Adrenal gland (tissue), 12 donors: Measurements from ENCODE around the gene AWAT1. TPM values are rescaled to one million over a fixed set of nuclear protein-coding genes. Genes with fewer than 3 reads are reported as not detected.
"Not testable (repeated sequence)": the region's sequence is repeated elsewhere in the genome, so short reads cannot be mapped to it uniquely, and the experiment has no call there.

ENCODE experiments used
- DNase-seq, 7 donors: peaks; one replicate each; pipeline ENCODE4 v3.0.0-alpha.2; 2019 to 2020
- H3K27ac ChIP-seq, 5 donors: fragments of 200-600 bp; sonication (generic) in 4 of 5; 1 replicate in 3 of 5; 2 replicates in 2 of 5; pipeline versions ENCODE4 v1.5.1 to v1.8.0; 2016 to 2020; ENCODE audit warnings: mild to moderate bottlenecking in 1 of 5
- H3K27me3 ChIP-seq: fragments of 200-600 bp; 2 replicates; pipeline ENCODE4 v1.8.0; 2021
- H3K36me3 ChIP-seq, 2 donors: fragments of 200-600 bp; replicated peaks in 1 of 2; 1 replicate in 1 of 2; 2 replicates in 1 of 2; pipeline versions ENCODE4 v1.5.1 to v1.8.0; 2018 to 2022
- H3K4me1 ChIP-seq, 2 donors: fragments of 200-600 bp; replicated peaks in 1 of 2; 1 replicate in 1 of 2; 2 replicates in 1 of 2; pipeline versions ENCODE4 v1.5.1 to v1.8.0; 2018 to 2021
- H3K4me3 ChIP-seq, 4 donors: fragments of 200-600 bp; sonication (generic) in 3 of 4; one replicate each; pipeline ENCODE4 v1.5.1; 2016 to 2018
- H3K9me3 ChIP-seq, 3 donors: fragments of 200-600 bp; sonication (generic) in 1 of 3; replicated peaks in 1 of 3; 1 replicate in 2 of 3; 2 replicates in 1 of 3; pipeline versions ENCODE4 v1.5.1 to v1.8.0; 2016 to 2021
- POLR2A ChIP-seq, 2 donors: fragments of 450-650 bp; IDR thresholded peaks; one replicate each; pipeline ENCODE4 v1.6.1; 2017; ENCODE audit warnings: antibody characterized with exemption in 2 of 2, mild to moderate bottlenecking in 2 of 2, moderate library complexity in 1 of 2
- WGBS, 4 donors: extraction: QIAGEN DNeasy Blood & Tissue Kit in 2 of 4; methylation state at CpG; one replicate each; pipeline versions ENCODE4 v1.1.5 to v1.1.7; 2013 to 2017; 5-methylcytosine and 5-hydroxymethylcytosine counted together
- intact Hi-C, 2 donors: fragments of 100-400 bp; cut with DNase I; formaldehyde crosslinking; loops; one replicate each; pipeline versions ENCODE4 v1.14.1 to v1.15.0; 2022 to 2023
- polyA plus RNA-seq, 3 donors: library from polyadenylated mRNA; stranded (reverse); fragments of 200-250 nt in 2 of 3; fragments of 350-450 nt in 1 of 3; fragmentation: Illumina TruSeq in 1 of 3; extraction: RNeasy Lipid Tissue Mini Kit (QIAGEN cat#74804) in 1 of 3; gene quantifications; one replicate each; pipeline ENCODE4 v1.2.3, GENCODE V29; 2013 to 2014
- total RNA-seq, 9 donors: library from RNA; depleted of rRNA in 4 of 9; stranded (reverse); fragments of >200 nt in 4 of 9; fragments of 120-200 nt in 1 of 9; fragmentation: NEBNext Ultra II Directional in 1 of 9; extraction: Animal tissue kit (Norgen Biotek cat#: 25700) in 1 of 9; gene quantifications; one replicate each; pipeline versions ENCODE4 v1.1.0 to v1.2.4, GENCODE V29; 2013 to 2023
- TF ChIP-seq, protein P1 (sequence below), 6 experiments: fragments of 450-650 bp in 4 of 6; fragments of 200-600 bp in 2 of 6; sonication (generic) in 1 of 6; IDR thresholded peaks; 1 replicate in 5 of 6; 2 replicates in 1 of 6; pipeline versions ENCODE4 v1.5.1 to v1.8.0; 2016 to 2021; ENCODE audit warnings: antibody characterized with exemption in 6 of 6, mild to moderate bottlenecking in 2 of 6, moderate library complexity in 1 of 6
- donor health status: healthy with polysubstance abuse.
- donor health status: Bipolar disorder and iron deficiency.
- donor health status: DM: yes; HTN: yes; CAD: no.
- donor health status: DM: no; HTN: no; CAD: no.
- donor health status: DM: no; HTN: no; CAD: no.
- donor health status: DM: yes; HTN: yes; CAD: no.

AWAT1 gene
- total and polyA plus RNA-seq, 12 donors = not detected

- Histone ChIP-seq H3K4me3 (no peak overlapping the region), H3K27me3 (peaks cover 13% of the 10 kb centered on the region), H3K9me3 (no peaks in the 10 kb centered on the region), H3K36me3 (no peaks in the 10 kb centered on the region), H3K4me1 (no peaks in the 10 kb centered on the region), H3K27ac (no peak overlapping the region)
- TF ChIP-seq POLR2A (IDR thresholded peaks at IDR 0.05) = no peak
- TF ChIP-seq, protein P1, sequence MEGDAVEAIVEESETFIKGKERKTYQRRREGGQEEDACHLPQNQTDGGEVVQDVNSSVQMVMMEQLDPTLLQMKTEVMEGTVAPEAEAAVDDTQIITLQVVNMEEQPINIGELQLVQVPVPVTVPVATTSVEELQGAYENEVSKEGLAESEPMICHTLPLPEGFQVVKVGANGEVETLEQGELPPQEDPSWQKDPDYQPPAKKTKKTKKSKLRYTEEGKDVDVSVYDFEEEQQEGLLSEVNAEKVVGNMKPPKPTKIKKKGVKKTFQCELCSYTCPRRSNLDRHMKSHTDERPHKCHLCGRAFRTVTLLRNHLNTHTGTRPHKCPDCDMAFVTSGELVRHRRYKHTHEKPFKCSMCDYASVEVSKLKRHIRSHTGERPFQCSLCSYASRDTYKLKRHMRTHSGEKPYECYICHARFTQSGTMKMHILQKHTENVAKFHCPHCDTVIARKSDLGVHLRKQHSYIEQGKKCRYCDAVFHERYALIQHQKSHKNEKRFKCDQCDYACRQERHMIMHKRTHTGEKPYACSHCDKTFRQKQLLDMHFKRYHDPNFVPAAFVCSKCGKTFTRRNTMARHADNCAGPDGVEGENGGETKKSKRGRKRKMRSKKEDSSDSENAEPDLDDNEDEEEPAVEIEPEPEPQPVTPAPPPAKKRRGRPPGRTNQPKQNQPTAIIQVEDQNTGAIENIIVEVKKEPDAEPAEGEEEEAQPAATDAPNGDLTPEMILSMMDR (IDR thresholded peaks at IDR 0.05) = no peak
- no peak for DNase-seq
- intact Hi-C loops = no loop called here
These were observed 26.0 kb upstream of the AWAT1 start for GRCh38 chrX:70208479-70208878.

- 49 to 61% (median 59%) methylated on average over 6 of the region's 6 CpGs for WGBS, 4 donors
- intact Hi-C loops, H3K4me1 ChIP-seq, H3K27ac ChIP-seq, H3K4me3 ChIP-seq, H3K36me3 ChIP-seq, DNase-seq, H3K9me3 ChIP-seq: not testable (repeated sequence)
- peaks cover 13% of the 10 kb centered on the region for H3K27me3 ChIP-seq
These were observed 24.9 kb upstream of the AWAT1 start for GRCh38 chrX:70209570-70209969.

DNA sequence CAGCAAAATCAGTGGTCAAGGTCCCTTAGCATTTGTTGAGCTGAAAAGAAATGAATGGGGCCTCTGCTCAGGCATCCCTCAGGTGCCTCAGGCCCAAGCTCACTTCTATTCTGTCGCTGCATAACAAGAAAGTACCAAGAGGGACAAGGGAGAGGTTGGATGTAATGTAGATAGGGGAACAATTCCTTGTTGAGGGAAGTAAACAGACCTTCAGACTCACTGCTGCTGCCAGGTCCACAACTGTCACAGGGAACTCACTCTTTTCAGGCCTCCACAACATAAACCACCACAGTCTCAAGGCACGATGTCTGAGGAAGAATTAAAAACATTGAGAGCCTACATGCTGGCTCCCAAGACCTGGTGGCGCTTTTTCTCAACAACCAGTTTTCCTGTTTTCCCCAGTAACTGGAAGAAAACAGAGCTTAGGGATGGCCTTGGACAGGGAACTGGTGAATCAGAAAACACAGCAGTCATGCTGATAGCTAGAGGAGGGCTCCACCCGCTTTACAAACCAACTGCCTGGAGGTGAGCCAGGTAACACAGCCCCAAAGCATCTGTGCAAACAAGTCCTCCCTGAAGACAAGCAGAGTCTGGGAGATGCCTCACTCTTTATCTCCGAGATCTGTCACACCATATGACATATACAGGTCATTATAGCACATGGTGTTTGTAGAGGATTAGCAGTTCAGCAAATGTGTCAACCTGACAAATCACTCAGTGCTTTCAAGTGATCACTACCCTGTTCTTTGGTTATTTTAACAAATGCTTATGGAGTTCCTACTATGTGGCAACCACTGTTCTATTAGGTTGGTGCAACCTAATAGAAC lies 14.3 kb upstream of the AWAT1 start:
- no peaks in the 10 kb centered on the region for H3K36me3 ChIP-seq
- 40 to 51% (median 48%) methylated on average over 4 to 5 of the region's 5 CpGs for WGBS, 4 donors
- no peaks in the 10 kb centered on the region for H3K4me1 ChIP-seq
- no peak overlapping the region for H3K4me3 ChIP-seq
- intact Hi-C loops = no loop called here
- TF ChIP-seq, protein P1 (IDR thresholded peaks at IDR 0.05) = no peak
- TF ChIP-seq POLR2A (IDR thresholded peaks at IDR 0.05) = no peak
- H3K27ac ChIP-seq = peak overlapping the region in 3 of 5 donors; percentile 20 to 59 (median 53)
- no peaks in the 10 kb centered on the region for H3K9me3 ChIP-seq
- H3K27me3 ChIP-seq = peaks cover 17% of the 10 kb centered on the region
- DNase-seq = peak; percentile 21 to 84 (median 71)

DNA sequence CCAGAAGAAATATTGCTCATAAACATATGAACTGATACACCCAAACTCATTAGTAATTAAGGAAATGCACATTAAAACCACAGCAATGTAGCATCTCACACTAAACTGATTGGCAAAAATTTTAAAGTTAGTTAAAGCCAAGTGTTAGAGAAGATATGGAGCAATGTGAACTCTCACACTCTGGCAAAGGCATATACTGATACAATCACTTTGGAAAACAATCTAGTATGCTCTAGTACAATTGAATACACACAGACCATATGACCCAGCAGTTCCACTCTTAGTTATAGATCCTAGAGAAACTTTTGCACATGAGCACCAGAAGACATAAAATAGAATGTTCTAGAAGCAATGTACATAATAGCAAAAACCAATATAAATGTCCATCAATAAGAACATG lies 8.4 kb upstream of the AWAT1 start:
- Histone ChIP-seq H3K4me1 (no peaks in the 10 kb centered on the region), H3K36me3 (no peaks in the 10 kb centered on the region), H3K27ac (no peak overlapping the region), H3K4me3 (no peak overlapping the region), H3K9me3 (no peaks in the 10 kb centered on the region), H3K27me3 (no peaks in the 10 kb centered on the region)
- no peak for DNase-seq
- intact Hi-C loops = no loop called here
- no peak for TF ChIP-seq POLR2A (IDR thresholded peaks at IDR 0.05)
- TF ChIP-seq, protein P1 (IDR thresholded peaks at IDR 0.05) = no peak

GRCh38 chrX:70226687-70227086 lies 7.8 kb upstream of the AWAT1 start:
- 72 to 93% (median 89%) methylated on average over 2 of the region's 2 CpGs for WGBS, 4 donors
- no peak for DNase-seq
- no peaks in the 10 kb centered on the region for H3K4me1 ChIP-seq
- H3K36me3 ChIP-seq = no peaks in the 10 kb centered on the region
- H3K9me3 ChIP-seq = no peaks in the 10 kb centered on the region
- no peak overlapping the region for H3K4me3 ChIP-seq
- no peaks in the 10 kb centered on the region for H3K27me3 ChIP-seq
- no peak overlapping the region for H3K27ac ChIP-seq
- intact Hi-C loops = no loop called here
- no peak for TF ChIP-seq POLR2A (IDR thresholded peaks at IDR 0.05)
- TF ChIP-seq, protein P1 (IDR thresholded peaks at IDR 0.05) = no peak
